ENCODE results near the gene ZFYVE19.

- no peak for TF ChIP-seq THAP7 (CRISPR knock-in tag; IDR thresholded peaks at IDR 0.05)
- TF ChIP-seq CTCF (CRISPR knock-in tag; IDR thresholded peaks at IDR 0.05), result no peak
- TF ChIP-seq ZNF235 (CRISPR knock-in tag; IDR thresholded peaks at IDR 0.05; ENCODE audit: borderline replicate concordance), result no peak
- TF ChIP-seq TOE1 (CRISPR knock-in tag; IDR thresholded peaks at IDR 0.05), result no peak
Observed at GRCh38 chr15:40787991-40788390, 18.9 kb upstream of the ZFYVE19 start.

All from HepG2 (cell line).